ENCODE measurements around the gene MAPK1.

GRCh38 chr22:21867528-21868266 is at the start of gene MAPK1:
- TF ChIP-seq, protein P1, sequence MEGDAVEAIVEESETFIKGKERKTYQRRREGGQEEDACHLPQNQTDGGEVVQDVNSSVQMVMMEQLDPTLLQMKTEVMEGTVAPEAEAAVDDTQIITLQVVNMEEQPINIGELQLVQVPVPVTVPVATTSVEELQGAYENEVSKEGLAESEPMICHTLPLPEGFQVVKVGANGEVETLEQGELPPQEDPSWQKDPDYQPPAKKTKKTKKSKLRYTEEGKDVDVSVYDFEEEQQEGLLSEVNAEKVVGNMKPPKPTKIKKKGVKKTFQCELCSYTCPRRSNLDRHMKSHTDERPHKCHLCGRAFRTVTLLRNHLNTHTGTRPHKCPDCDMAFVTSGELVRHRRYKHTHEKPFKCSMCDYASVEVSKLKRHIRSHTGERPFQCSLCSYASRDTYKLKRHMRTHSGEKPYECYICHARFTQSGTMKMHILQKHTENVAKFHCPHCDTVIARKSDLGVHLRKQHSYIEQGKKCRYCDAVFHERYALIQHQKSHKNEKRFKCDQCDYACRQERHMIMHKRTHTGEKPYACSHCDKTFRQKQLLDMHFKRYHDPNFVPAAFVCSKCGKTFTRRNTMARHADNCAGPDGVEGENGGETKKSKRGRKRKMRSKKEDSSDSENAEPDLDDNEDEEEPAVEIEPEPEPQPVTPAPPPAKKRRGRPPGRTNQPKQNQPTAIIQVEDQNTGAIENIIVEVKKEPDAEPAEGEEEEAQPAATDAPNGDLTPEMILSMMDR (IDR thresholded peaks at IDR 0.05) = no peak
- no peak for TF ChIP-seq POLR2A (IDR thresholded peaks at IDR 0.05)
